NAMALWA (cell line): Measurements from ENCODE around the gene CCDC169.
"Not testable (repeated sequence)": the region's sequence is repeated elsewhere in the genome, so short reads cannot be mapped to it uniquely, and the experiment has no call there.

Experiments
- DNase-seq: peaks from one replicate; pipeline ENCODE4 v3.0.0-alpha.2; 2015; ENCODE audit warnings: low spot score

CCDC169 gene

GRCh38 chr13:36313047-36313969 lies 15.7 kb upstream of the CCDC169 start:
- no peak for DNase-seq

GRCh38 chr13:36310417-36311108 lies 12.9 kb upstream of the CCDC169 start:
- DNase-seq: no peak

DNA sequence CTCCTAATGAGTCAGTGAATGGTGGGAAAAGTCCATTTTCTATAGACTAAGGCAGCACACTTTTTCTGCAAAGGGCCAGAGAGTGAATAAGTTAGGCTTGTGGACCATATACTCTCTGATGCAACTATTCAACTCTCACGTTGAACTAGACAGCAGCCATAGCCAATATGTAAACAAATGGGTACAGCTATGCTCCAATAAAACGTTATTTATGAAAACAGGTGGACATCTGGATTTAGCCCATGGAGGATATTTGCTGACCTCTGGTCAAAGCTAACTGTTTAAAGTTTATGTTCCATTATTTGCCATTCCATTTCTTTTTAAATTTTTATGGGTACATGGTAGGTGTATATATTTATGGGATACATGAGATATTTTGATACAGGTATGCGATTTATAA lies 4.7 kb upstream of the CCDC169 start:
- no peak for DNase-seq

- DNase-seq: not testable (repeated sequence)
Observed at GRCh38 chr13:36299469-36299868, 1.9 kb upstream of the CCDC169 start.

DNA sequence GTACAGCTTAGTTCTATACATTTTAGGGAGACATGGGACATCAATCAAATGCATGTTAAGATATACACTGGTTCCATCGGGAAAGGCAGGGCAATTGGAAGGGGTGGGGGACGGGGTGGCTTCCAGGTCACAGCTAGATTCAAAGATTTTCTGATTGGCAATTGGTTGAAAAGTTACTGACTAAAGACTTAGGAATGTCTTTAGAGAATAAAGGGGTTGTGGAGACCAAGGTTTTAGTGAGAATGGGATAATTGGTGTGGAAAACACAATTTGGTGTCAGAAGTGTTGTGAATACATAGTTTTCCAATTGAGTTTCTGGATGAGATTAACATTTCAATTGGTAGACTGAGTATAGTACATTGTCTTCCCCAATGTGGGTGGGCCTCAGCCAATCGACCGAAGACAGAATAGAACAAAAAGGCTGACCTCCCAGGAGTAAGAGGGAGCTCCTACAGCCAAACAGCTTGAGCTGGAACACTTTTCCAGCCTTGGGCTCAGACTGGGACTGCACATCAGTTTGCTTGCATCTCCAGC lies 988 bp upstream of the CCDC169 start:
- no peak for DNase-seq

GRCh38 chr13:36294096-36294495 lies 3.5 kb downstream of the CCDC169 start:
- DNase-seq: no peak

DNA sequence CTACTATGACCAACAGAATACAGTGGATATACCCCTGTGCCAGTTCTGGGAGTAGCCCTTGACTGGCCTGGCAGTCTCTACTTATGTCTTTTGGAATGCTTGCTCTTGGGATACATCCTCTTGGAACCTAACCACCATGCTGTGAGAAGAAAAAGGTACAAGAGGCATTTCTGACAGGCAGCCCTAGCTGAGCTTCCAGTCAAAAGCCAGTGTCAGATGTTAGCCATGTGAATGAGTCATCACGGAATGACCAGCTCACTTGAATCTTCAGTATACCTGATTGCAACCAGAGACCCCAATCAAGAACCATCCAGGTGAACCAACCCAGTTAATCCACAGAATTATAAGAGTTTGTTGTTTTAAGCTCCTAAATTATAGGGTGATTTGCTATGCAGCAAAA lies 4.1 kb downstream of the CCDC169 start:
- DNase-seq: no peak

GRCh38 chr13:36288794-36289391 lies 8.7 kb downstream of the CCDC169 start:
- DNase-seq: no peak

DNA sequence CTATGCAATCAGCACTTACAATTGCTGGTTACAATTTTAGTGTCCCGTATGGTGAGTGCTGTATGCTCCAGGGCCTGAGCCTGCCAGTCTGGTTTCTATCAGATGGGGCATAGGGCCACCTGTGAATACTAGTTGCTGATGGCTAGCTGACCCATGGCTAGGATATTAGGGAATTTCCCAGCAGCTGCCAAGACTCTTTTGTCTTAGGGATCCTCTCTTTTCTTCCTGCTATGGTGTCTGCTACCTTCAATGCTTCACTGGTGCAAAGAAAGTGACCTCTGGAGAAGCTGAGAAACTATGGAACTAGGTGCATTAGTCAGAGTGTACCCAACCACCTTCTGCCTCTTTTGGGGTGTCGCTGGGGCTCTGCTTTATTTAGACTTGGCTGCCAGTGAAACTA lies 11.6 kb downstream of the CCDC169 start:
- no peak for DNase-seq

DNA sequence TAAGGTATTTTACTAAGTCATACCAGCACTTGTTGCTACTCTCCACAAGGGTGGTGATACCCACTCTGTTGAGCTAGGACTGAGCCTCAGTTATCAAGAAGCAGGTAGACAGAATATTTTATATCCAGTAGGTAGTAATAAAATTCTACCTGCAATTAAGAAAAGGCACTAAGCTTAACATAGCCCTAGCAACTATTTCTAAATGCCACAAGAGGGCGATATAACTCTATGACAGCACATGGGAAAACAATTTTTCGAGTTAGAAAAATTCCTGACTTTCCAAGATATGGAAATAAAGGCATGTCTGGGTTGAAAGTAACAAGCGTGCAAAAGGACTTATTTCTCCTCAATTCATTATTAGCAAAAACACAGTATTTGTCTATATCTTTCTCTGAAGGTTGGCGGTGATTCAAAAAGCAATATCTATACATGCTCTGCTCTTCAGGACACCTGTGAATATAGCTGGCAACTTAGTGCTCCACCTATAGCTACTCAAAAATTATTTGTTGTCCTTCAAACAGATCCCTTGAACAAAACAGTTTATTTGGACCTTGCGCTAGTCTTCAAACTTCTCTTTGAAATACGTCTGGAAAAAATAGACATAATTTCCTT lies 14.7 kb downstream of the CCDC169 start:
- DNase-seq: peak; percentile 40

- DNase-seq: peak; percentile 58
Observed at GRCh38 chr13:36275190-36276002, 22.2 kb downstream of the CCDC169 start.

DNA sequence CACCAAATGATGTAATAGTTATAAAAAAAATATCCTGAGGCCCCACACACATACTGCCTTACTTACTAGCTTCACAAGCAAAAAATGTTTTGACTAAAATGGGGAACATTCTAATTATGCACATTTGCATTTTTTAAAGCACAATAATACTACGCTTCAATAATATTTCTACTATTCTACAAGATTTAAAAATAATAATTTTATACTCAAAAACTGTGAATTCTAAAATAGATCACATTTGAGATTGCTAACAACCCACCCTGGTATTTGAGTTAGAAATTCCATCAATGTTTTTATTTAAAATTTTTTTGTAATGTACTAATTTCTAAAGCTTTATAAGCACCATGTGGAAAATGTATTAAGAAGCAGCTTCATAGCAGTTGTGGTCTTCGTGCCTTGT lies 24.2 kb downstream of the CCDC169 start:
- DNase-seq: no peak

DNA sequence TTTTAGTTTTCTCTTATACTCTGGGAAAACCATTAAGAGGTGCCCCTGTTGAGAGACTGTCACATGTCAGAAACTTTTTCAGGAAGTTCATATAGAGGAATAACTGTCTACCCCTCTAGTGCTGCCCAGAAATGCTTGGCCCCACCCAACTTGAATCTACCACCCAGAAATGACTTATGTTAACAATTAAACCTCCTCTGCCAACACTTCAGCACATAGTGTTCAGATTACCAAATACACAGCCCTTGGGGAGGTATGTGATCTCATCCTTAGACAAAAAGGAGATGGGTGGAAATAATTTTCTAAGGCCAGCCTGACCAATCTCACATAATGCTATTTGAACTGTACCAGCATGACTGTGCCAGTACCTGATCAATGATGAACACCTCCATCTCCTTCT lies 35.6 kb downstream of the CCDC169 start:
- no peak for DNase-seq

- no peak for DNase-seq
Observed at GRCh38 chr13:36261011-36261410, 36.6 kb downstream of the CCDC169 start.

GRCh38 chr13:36259361-36260137 lies 38.1 kb downstream of the CCDC169 start:
- DNase-seq: peak; percentile 3

DNA sequence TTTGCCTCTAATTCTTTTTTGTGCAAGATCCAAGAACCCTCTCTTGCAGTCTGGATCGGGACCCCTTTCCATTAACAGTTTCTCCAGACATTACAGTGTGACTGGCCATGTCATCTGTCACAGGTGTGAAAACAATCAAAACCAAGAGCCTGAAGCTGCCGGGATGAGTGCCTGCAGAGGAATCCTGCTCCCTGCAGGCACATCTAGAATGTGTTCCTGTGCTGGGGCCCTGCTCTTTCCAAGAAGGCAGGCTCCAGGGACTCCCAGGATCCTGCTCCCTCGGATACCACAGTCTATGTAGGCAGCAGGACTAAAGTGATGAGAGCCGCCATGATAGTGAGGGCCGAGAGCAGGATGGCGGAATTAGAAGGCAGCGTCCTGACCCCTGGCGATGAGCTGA lies 38.8 kb downstream of the CCDC169 start:
- DNase-seq: no peak

DNA sequence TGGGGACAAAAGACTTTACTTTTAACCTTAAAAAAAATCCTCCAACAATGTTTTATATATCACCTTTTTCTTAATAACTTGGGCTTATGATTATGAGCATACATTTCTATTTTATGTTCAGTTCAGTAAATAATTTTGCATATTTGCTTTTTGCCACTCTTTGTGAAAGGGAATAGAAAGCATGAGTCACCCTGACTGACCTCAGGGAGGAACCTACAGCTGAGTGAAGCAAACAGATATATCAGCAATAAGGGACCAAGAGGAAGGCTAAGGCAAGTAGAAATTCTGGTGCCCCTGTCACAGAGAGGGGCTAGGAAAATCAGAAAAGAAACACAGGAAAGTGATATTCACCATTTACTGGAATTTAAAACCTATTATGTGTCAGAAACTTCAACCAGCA lies 46.1 kb downstream of the CCDC169 start:
- DNase-seq: no peak

GRCh38 chr13:36251017-36251416 lies 46.6 kb downstream of the CCDC169 start:
- no peak for DNase-seq

DNA sequence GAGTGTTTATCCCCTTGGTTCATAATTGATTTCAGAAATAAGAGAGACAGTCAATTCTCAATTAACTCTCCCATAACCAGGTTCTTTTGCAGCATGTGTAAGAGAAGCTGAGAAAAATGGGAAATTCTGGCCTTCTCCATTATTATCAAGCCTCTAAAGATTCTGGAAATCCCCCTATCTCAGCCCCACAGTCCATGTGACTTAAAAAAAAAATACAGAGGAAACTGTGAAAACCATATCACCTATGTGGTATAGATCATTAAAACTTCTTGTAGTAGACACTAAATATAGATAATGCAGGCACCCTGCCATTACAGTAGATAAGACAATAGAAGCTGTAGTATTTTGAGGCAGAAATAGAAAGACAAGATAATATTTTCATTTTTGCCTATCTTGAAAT lies 48.9 kb downstream of the CCDC169 start:
- DNase-seq: no peak

- no peak for DNase-seq
Observed at GRCh38 chr13:36244990-36245389, 52.6 kb downstream of the CCDC169 start.

GRCh38 chr13:36244073-36244472 lies 53.5 kb downstream of the CCDC169 start:
- DNase-seq: no peak
